Brain microvascular endothelial cell (primary cell): Measurements from ENCODE around the gene SIK2.

Experiments used
- DNase-seq: peaks from one replicate; pipeline ENCODE4 v3.0.0-alpha.2; 2020
- H3K27ac ChIP-seq: fragments of 250-450 bp; sonication (Bioruptor Pico); 2 replicates; pipeline ENCODE4 v1.5.1; 2020; ENCODE audit warnings: mild to moderate bottlenecking, moderate library complexity
- H3K27me3 ChIP-seq: fragments of 250-450 bp; sonication (Bioruptor Pico); replicated peaks from 2 replicates; pipeline ENCODE4 v1.5.1; 2020; ENCODE audit warnings: mild to moderate bottlenecking
- H3K36me3 ChIP-seq: fragments of 250-450 bp; sonication (Bioruptor Pico); replicated peaks from 2 replicates; pipeline ENCODE4 v1.5.1; 2020; ENCODE audit warnings: mild to moderate bottlenecking
- H3K4me3 ChIP-seq: 2 replicates; pipeline ENCODE4 v1.5.1; 2011; ENCODE audit warnings: low read depth, mild to moderate bottlenecking, control low read depth, low read length, moderate library complexity
- in situ Hi-C: cut with HindIII; loops from 2 replicates; pipeline ENCODE4 v1.10.0; 2017; ENCODE audit warnings: low sequenced_read_pairs, low pct_ligation_motif_present
- TF ChIP-seq, protein P1 (sequence below): IDR thresholded peaks from 2 replicates; pipeline ENCODE4 v1.5.1; 2011; ENCODE audit warnings: low read depth, mild to moderate bottlenecking, moderate library complexity, low read length, control low read depth, inconsistent platforms; ENCODE audit errors: missing control alignments

SIK2 gene

GRCh38 chr11:111663820-111664219 lies 61.6 kb downstream of the SIK2 start:
- DNase-seq: peak; percentile 38
- no peak overlapping the region for H3K4me3 ChIP-seq
- in situ Hi-C loops: no loop called here
- H3K27ac ChIP-seq: no peak overlapping the region
- no peaks in the 10 kb centered on the region for H3K27me3 ChIP-seq
- TF ChIP-seq, protein P1, sequence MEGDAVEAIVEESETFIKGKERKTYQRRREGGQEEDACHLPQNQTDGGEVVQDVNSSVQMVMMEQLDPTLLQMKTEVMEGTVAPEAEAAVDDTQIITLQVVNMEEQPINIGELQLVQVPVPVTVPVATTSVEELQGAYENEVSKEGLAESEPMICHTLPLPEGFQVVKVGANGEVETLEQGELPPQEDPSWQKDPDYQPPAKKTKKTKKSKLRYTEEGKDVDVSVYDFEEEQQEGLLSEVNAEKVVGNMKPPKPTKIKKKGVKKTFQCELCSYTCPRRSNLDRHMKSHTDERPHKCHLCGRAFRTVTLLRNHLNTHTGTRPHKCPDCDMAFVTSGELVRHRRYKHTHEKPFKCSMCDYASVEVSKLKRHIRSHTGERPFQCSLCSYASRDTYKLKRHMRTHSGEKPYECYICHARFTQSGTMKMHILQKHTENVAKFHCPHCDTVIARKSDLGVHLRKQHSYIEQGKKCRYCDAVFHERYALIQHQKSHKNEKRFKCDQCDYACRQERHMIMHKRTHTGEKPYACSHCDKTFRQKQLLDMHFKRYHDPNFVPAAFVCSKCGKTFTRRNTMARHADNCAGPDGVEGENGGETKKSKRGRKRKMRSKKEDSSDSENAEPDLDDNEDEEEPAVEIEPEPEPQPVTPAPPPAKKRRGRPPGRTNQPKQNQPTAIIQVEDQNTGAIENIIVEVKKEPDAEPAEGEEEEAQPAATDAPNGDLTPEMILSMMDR: no peak
- H3K36me3 ChIP-seq: no peaks in the 10 kb centered on the region

GRCh38 chr11:111665777-111666176 lies 63.5 kb downstream of the SIK2 start:
- peak; percentile 48 for DNase-seq
- in situ Hi-C loops: no loop called here
- no peaks in the 10 kb centered on the region for H3K36me3 ChIP-seq
- no peaks in the 10 kb centered on the region for H3K27me3 ChIP-seq
- TF ChIP-seq, protein P1: no peak
- no peak overlapping the region for H3K27ac ChIP-seq
- no peak overlapping the region for H3K4me3 ChIP-seq

DNA sequence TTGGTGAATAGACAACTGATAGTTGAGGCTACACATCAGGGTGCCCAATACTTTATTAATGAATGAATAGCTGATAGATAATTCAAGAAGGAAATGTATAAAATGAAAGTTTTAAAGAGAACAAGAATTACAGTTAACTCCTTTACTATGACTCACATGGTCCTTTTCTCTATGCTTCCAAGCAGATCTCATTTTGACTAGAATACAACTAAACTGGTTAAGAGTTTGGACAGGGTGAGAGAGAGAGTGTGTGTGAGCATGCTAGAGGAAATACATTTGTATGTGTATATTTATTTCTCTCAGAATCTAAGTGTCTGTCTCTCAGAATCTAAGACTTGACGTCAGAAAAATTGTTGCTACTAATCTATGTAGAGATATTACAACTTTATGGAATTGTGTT lies 66.7 kb downstream of the SIK2 start:
- no peak for DNase-seq
- in situ Hi-C loops: no loop called here
- Histone ChIP-seq H3K27me3 (no peaks in the 10 kb centered on the region), H3K36me3 (peaks cover 3% of the 10 kb centered on the region), H3K4me3 (no peak overlapping the region), H3K27ac (no peak overlapping the region)
- TF ChIP-seq, protein P1: no peak

GRCh38 chr11:111671383-111671782 lies 69.1 kb downstream of the SIK2 start:
- peaks cover 3% of the 10 kb centered on the region for H3K36me3 ChIP-seq
- DNase-seq: no peak
- H3K4me3 ChIP-seq: no peak overlapping the region
- no peaks in the 10 kb centered on the region for H3K27me3 ChIP-seq
- in situ Hi-C loops: no loop called here
- no peak overlapping the region for H3K27ac ChIP-seq
- TF ChIP-seq, protein P1: no peak

- in situ Hi-C loops: no loop called here
- Histone ChIP-seq H3K27me3 (no peaks in the 10 kb centered on the region), H3K4me3 (no peak overlapping the region), H3K27ac (no peak overlapping the region), H3K36me3 (peaks cover 3% of the 10 kb centered on the region)
- DNase-seq: no peak
- TF ChIP-seq, protein P1: no peak
These were observed 70.7 kb downstream of the SIK2 start for GRCh38 chr11:111672949-111673348.

DNA sequence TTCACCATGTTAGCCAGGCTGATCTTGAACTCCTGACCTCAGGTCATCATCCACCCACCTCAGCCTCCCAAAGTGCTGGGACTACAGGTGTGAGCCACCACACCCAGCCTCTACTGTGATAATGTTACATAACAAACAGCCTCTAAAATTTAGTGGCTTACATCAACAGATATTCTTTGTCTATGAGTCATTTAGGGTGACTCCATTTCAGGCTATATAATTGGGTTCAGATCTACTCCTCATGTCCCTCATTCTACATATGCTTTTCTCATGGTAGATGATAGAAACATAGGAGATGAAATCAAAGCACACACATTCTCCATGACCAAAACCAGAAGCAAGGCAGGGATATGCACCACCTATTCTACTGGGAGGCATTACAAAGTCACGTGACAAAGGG lies 72.7 kb downstream of the SIK2 start:
- DNase-seq: no peak
- TF ChIP-seq, protein P1: no peak
- Histone ChIP-seq H3K36me3 (peaks cover 3% of the 10 kb centered on the region), H3K27me3 (no peaks in the 10 kb centered on the region), H3K4me3 (no peak overlapping the region), H3K27ac (no peak overlapping the region)
- in situ Hi-C loops: no loop called here
